ENCODE measurements around the gene ZMAT2.
A peak's percentile ranks its signal among the peaks of the same experiment; 100 is the strongest.
"Not testable (repeated sequence)": the region's sequence is repeated elsewhere in the genome, so short reads cannot be mapped to it uniquely, and the experiment has no call there.

Gene ZMAT2

GRCh38 chr5:140700177-140701144 is at the start of gene ZMAT2:
Gene ZMAT2, plus strand, starts transcription at chr5:140700447. Its CDS starts 14 bp downstream, at chr5:140700461.
- DNase-seq (ENCODE audit: low spot score): peak; percentile 92

- no peak for DNase-seq (ENCODE audit: low spot score)
Measured at GRCh38 chr5:140658870-140659269, 41.4 kb upstream of the ZMAT2 start.

- not testable (repeated sequence) for DNase-seq (ENCODE audit: low spot score)
Measured at GRCh38 chr5:140660371-140660770, 39.9 kb upstream of the ZMAT2 start.

- no peak for DNase-seq (ENCODE audit: low spot score)
Measured at GRCh38 chr5:140664030-140664358, 36.3 kb upstream of the ZMAT2 start.

GRCh38 chr5:140664359-140665119 is 35.7 kb upstream of the ZMAT2 start, which contains the start of gene WDR55:
Gene WDR55, plus strand, starts transcription at chr5:140664904. Its CDS starts 9 bp downstream, at chr5:140664913.
- DNase-seq (ENCODE audit: low spot score): peak; percentile 75

- DNase-seq (ENCODE audit: low spot score): not testable (repeated sequence)
Measured at GRCh38 chr5:140671035-140671434, 29.2 kb upstream of the ZMAT2 start.

- DNase-seq (ENCODE audit: low spot score): no peak
Measured at GRCh38 chr5:140671472-140672125, 28.6 kb upstream of the ZMAT2 start.

- no peak for DNase-seq (ENCODE audit: low spot score)
Measured at GRCh38 chr5:140672455-140673186, 27.6 kb upstream of the ZMAT2 start.

- no peak for DNase-seq (ENCODE audit: low spot score)
Measured at GRCh38 chr5:140673187-140673976, 26.9 kb upstream of the ZMAT2 start, which contains the start of gene DND1. Gene DND1, minus strand, starts transcription at chr5:140673576. Its CDS starts 34 bp downstream, at chr5:140673542.

- DNase-seq (ENCODE audit: low spot score): no peak
Measured at GRCh38 chr5:140674211-140674610, 26.0 kb upstream of the ZMAT2 start.

- no peak for DNase-seq (ENCODE audit: low spot score)
Measured at GRCh38 chr5:140674629-140675028, 25.6 kb upstream of the ZMAT2 start.

GRCh38 chr5:140677947-140678346 is 22.3 kb upstream of the ZMAT2 start:
- no peak for DNase-seq (ENCODE audit: low spot score)

GRCh38 chr5:140678993-140679392 is 21.3 kb upstream of the ZMAT2 start:
- no peak for DNase-seq (ENCODE audit: low spot score)

- DNase-seq (ENCODE audit: low spot score): no peak
Measured at GRCh38 chr5:140690376-140690932, 9.8 kb upstream of the ZMAT2 start.

- DNase-seq (ENCODE audit: low spot score): peak; percentile 89
Measured at GRCh38 chr5:140690941-140691924, 9.0 kb upstream of the ZMAT2 start, which contains the start of the genes HARS1 and HARS2. Gene HARS1, minus strand, starts transcription at chr5:140691370. Its CDS starts 66 bp downstream, at chr5:140691304. Gene HARS2, plus strand, starts transcription at chr5:140691455. Its CDS starts 194 bp downstream, at chr5:140691649.

- DNase-seq (ENCODE audit: low spot score): no peak
Measured at GRCh38 chr5:140694276-140694675, 6.0 kb upstream of the ZMAT2 start.

- no peak for DNase-seq (ENCODE audit: low spot score)
Measured at GRCh38 chr5:140696891-140697492, 3.3 kb upstream of the ZMAT2 start.

- no peak for DNase-seq (ENCODE audit: low spot score)
Measured at GRCh38 chr5:140707812-140708211, 7.6 kb downstream of the ZMAT2 start.
